HG03280 (cell line): Measurements from ENCODE around the gene TNFAIP2.
"Not testable (repeated sequence)": the region's sequence is repeated elsewhere in the genome, so short reads cannot be mapped to it uniquely, and the experiment has no call there.

Source experiments
- ATAC-seq: cut with Tn5 transposase; IDR thresholded peaks from one replicate; pipeline ENCODE4 v1.9.1; 2021; ENCODE audit warnings: mild to moderate bottlenecking, moderate library complexity; ENCODE audit not compliant: unreplicated experiment

Gene TNFAIP2

DNA sequence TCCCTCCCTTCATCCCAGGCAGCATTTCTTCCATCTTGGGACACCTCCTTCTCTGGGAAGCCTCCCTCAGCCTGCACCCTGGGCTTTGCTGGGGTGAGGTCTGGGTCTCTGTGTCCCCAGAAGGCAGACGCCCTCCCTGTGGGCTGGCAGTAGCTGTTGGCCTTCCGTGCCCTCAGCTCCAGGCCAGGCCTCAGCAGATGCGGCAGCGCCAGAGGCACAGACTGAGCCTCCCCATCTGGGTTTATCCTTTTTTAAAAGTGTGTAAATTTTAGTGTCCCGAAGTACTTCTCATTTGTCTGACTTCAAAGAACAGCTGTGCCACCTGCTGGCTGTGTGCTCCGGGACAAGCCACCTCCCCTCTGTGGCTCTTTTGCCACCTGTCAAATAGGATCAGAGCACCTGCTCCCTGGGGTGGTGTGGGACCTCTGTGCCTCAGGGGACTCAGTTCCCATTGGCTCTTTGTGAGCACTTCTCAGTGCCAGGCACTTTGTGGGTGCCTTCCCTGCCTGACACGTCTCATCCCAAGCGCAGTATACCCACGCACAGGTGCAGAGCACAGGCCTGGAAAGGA, 17.6 kb upstream of the TNFAIP2 start:
- no peak for ATAC-seq

DNA sequence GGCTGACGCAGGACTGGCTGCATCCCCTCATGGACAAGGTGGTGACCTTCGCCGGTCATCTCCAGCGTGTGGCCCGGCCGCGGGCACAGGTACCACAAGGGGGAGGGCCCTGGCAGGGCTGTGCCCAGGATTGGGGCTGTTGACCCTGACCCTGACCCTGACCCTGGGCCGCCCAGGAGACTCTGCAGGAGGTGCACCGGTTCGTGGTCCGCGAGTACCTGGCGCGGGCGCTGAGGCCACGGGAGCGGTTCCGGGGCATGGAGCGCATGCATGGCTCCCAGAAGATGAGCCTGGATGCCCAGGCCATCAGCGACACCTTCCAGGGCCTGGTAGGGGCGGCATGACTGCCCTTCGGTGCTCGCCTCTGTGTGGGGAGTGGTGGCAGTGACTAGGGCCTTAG, 15.8 kb upstream of the TNFAIP2 start:
- no peak for ATAC-seq

DNA sequence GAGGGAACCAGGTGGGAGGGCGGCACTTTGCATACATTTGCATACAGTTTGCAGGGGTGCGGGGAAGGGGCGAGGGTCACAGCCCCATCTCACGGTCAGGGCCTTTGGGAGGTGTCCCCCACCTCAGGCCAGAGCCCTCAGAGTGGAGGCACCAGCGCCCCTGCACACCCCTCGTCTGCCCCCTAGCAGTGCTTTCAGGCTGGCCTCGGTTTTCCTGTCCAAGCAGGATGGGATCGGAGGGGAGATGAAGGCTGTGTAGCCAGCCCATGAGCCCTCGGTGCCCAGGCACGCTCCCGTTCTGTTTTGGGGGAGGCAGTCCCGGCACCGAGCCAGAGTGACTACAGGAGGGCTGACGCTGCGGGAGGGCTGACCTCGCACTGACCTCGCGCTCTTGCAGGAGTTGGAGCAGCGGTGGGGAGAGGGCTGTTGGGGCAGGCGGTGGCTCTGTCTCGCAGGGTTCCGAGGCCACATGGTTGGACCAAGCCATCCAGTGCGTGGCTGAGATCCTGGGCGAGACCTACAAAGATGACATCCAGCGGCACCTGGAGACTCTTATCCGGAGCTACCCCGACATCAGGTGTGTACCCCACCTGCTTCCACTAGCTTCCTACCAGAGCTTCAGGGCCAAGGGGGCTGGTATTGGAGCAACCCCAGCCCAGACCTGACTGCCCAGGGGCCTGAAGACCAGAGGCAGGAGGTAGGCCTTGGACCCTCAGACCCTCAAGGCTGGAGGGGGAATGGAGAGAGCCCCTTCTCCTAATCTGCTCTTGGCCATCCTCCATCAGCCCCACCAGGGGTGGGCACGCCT, 15.1 kb upstream of the TNFAIP2 start:
- no peak for ATAC-seq

DNA sequence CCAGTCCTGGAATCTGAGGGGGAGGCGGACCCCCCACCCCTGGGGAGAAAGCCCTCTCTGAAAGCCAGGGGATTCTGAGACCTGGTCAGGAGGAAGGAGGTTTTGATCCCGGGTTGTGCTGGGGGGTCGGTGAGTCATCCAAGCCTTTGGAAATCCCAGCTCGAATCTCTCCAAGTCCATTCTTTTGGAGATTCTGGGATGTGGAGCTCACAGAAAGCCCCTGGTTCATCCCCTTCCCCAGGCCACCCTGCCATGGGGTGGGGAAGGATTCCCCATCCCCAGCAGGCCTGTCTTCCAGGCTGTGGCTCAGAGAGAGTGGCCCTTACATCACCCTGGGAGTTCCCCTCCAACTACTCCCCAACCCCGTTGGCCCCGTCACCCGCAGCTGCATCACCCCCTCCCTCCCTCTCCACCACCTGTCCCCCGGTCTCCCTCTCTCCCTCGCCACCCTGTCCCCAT, 14.5 kb upstream of the TNFAIP2 start:
- ATAC-seq: no peak

DNA sequence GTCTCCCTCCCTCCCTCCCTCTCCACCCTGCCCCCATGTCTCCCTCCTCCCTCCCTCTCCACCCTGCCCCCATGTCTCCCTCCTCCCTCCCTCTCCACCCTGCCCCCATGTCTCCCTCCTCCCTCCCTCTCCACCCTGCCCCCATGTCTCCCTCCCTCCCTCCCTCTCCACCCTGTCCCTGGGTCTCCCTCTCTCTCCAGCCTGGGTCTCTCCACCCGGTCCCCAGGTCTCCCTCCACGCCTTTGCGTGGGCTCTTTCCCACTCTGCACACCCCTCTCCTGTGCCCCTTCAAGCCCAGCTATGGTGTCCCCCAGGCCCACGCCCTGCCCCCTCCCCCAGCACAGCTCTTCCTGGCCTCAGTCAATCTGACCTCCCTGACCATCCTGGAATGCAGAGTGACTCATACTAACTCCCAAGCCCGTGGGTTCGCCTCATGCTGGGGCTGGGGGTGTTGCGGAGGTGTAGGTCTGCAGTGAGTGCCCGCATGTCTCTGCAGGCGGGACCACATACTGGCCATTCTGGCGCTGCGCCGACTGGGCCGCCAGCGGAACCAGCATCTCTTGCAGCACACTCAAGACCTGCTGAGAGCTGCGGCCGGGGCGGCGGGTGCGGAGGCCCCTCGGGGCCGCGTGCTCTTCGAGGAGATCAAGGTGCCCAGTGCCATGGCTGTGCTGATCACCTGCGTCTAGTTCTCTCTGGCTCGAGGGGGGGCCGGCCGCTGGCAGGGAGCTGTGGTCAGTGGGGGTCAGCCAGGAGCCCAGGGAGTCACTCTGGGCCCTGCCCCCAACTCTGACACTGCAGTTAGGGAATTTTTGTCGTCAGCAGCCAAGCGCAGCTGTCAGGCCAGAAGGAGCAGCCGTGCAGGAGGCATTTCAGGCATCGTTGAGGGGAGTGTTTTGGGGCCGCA, 13.5 kb upstream of the TNFAIP2 start:
- no peak for ATAC-seq

DNA sequence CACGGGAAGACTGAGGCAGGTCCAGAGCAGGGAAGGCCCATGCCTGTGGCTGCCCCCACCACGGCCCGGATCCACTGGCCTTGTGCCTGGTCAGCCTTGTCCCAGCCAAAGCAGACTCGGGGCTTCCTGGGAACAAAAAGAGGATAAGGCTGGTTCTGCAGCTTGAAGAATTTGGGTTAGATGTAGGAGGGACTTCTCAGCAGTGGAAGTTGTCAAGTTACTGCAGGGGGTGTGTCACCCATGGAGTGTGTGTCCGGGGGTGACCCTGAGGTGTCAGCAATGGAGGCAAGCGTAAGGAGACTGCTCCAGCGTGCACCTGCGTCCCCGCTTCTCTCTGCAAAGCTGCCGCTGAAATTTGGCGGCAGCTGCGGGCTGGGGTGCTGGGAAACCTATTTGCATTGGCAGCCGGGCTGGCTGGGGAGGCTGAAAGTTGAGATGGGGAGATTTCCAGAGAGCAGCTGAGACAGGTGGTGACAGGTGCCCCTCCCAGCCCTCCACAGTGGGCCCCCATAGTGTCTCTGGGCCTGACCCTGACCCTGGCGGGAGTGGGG, 12.5 kb upstream of the TNFAIP2 start:
- ATAC-seq: no peak

DNA sequence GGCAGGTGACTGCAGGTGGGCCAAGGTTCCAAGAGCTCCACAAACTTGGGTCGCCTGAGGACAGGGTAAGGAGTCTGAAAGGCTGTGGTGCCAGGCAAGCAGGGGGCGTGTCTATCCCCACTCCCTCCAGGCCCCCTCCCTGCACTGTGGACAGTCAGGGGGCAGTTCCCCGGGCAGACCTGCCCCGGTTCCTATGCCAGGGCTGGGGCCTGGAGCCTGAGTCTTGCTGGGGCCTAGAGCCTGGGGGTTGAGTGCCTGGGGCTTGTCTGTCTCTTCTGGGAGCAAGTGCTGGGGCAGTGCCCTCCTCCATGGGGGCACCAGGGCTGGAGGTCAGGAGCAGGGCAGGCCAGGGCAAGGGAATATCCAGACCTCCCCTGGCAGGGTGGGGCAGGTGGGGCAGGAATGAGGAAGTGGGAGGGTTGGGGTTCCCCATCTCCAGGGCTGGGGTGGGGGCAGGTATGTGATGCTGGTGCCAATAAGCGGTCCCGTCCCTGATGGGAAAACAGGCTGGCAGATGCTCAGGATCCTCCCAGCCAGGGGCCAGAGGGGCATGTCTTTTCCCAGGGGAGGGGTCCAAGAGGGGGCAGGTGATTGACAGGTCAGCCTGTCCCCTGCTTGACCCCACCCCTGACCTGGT, 11.9 kb upstream of the TNFAIP2 start:
- no peak for ATAC-seq

DNA sequence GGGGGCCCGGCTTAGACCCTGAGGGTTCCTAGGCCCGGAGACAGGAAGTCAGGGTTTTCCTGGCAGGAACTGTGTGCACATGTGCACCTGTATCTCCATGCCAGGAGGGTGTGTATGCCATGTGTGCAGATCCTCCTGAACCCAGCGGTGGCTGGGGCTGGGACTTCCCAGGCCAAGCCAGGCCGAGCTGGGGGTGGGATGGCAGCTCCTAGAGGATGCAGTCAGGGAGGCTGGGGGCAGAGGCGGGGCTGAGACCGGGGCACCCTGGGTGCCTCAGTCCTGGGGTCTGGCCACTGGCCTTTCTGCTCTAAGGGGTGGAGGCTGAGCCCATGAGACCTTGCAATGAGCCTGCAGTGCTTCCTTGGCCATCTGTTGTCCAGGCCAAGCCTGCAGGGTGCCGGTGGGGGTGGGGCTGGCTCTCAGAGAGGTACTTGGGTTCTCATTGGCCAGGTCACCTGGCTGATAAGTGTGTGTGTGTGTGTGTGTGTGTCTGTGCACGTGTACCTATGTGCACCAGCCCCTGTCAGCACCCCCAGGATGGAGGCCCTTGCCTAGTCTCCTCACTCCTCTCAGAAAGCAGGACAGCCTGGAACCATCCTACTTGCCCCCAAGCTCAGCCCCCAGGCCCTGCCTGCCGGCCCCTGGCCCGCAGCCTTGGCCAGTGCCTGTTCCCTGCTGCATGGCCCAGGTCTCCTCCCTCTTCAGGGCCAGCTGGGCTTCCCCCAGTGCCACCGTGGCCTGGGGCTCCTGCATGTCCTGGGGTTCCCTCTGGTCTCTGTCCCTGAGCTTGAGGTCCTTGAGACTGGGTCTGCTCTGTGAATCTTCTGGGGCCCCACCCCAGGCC, 10.6 kb upstream of the TNFAIP2 start:
- ATAC-seq: no peak

DNA sequence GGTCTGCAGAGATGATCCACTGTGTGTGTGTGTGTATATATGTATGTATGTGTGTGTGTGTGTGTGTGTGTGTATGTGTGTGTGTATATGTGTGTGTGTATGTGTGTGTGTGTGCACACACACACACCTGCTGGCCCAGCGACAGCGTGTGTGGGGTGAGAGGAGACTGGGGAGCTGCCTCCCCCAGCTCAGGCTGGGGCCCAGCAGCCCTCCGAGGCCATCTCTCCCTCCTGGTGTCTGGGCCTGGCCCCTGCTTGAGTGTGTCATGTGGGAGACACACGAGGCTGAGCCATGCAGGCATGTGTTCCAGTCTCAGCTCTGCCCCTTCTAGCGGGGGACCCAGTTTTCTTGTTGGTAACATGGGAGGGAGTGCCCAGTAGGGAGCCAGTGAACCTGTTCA, 10.0 kb upstream of the TNFAIP2 start:
- ATAC-seq: no peak

DNA sequence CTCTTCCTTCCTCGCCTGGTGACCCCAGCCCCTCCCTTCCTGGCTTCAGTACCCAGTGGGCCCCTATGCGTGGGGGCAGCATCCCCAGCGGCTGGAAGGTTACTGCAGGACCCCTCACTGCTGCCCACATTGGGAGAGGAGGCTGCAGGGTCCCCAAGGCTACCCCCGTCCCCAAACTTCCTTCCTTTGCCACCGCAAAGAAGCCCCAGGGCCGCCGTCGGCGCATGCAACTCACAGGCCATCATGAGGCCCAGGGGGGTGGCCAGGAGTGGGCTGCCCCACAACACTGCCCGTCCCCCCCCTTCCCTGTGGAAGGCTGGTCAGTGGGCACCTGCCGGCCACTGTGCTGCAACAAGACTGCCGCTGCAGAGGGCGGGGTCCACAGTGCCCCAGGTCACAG, 9.5 kb upstream of the TNFAIP2 start:
- ATAC-seq: no peak

DNA sequence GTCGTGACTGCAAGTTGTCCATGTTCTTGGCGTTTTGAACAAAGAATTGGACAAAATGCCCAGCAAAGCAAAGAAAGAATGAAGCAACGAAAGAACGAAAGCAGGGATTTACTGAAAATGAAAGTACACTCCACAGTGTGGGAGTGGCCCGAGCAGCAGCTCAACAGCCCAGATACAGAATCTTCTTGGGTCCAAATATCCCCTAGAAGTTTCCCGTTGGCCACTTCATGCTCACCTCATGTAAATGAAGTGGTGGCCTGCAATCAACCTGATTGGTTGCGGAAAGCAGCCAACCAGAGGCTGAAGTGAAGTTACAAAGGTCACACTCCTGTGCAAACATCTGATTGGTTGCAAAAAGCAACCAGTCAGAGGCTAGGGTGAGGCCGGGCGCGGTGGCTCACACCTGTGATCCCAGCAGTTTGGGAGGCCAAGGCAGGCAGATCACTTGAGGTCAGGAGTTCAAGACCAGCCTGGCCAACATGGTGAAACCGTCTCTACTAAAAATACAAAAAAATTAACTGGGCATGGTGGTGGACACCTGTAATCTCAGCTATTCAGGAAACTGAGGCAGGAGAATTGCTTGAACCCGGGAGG, 8.1 kb upstream of the TNFAIP2 start:
- ATAC-seq: not testable (repeated sequence)

DNA sequence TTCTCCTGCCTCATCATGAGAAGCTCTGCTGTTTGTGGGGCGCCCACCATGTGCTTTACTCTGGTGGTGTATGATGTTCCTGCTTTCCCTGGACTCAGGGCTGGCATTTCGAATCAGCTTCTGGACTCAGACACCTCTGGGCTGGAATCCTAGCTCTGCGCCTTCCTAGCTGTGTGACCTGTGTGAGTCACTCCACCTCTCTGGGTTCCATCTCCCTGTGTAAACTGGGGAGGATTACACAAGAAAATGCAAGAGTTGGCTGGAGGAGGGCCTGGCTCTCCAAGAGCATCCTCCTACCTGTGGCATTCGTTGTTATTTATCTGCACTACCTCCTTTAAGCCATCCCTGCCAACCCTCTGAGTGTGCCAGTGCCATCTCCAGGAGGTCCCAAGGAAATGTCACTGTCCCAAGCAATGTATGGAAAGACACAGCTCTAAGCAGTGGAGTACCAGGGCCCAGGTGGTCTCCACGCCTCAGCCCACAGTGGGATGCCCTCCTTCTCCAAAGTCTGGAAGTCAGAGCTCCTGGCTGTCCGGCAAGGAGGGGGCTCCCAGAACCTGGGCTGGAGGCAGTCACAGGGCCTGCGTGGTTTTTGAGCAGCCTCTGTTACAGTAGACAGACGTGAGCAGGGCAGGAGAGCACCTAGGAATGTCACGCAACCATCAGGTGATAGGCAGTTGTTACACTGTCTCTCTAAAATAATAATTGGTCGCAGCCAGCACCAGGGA, 7.3 kb upstream of the TNFAIP2 start:
- no peak for ATAC-seq

DNA sequence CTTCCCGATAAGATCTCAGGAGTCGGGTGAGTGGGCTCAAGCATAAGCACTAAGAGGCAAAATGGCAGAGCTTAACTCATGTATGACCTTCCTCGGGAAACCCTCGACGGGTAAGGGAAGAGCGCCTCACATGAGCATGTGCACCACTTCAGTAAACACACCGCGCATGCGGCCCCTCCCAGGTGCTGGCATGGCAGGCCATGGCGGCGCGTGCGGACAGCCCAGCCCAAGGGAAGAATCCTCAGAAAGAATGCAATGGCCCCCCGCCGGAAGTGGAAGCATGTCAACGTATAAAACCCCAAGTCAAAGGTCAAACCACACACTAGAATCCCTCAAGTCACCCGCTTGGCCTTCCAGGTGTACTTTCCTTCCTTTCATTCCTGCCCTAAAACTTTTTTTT, 6.6 kb upstream of the TNFAIP2 start:
- no peak for ATAC-seq

DNA sequence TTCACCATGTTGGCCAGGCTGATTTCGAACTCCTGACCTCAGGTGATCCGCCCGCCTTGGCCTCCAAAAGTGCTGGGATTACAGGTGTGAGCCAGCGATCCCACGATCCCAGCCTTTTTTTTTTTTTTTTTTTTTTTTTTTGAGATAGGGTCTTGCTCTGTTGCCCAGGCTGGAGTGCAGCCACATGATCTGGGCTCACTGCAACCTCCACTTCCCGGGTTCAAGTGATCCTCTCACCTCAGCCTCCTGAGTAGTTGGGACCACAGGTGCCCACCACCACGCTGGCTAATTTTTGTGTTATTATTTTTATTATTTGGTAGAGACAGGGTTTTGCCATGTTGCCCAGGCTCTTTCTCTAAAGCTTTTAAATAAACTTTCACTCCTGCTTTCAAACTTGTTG, 5.8 kb upstream of the TNFAIP2 start:
- ATAC-seq: not testable (repeated sequence)

DNA sequence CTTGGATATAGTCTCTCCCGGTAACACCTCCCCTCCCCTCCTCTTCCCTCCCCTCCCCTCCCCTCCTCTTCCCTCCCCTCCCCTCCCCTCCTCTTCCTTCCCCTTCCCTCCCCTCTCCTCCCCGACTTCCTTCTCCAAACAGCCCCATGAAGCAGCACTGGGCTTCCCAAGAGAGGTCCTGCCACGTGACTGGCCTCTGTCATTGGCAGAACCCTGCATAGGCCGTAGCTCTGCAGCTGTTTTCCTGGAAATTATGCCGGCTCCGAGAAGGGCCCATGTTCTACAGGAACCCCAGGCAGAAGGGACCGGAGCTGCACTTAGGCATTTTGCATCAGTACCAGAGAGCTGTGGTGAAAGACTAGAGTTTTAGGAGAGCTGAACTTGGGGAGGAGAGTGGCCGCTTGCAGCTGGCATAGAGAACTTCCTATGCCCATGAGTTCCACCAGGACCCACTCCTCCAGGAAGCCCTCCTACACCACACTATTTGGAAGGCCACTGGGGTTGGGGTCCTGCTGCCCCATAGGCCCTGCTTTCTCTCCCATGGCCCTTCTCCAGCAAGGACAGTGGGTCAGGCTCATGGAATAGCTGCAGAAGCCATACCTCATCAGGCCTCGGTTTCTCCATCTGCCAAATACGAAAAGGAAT, 5.1 kb upstream of the TNFAIP2 start:
- no peak for ATAC-seq

DNA sequence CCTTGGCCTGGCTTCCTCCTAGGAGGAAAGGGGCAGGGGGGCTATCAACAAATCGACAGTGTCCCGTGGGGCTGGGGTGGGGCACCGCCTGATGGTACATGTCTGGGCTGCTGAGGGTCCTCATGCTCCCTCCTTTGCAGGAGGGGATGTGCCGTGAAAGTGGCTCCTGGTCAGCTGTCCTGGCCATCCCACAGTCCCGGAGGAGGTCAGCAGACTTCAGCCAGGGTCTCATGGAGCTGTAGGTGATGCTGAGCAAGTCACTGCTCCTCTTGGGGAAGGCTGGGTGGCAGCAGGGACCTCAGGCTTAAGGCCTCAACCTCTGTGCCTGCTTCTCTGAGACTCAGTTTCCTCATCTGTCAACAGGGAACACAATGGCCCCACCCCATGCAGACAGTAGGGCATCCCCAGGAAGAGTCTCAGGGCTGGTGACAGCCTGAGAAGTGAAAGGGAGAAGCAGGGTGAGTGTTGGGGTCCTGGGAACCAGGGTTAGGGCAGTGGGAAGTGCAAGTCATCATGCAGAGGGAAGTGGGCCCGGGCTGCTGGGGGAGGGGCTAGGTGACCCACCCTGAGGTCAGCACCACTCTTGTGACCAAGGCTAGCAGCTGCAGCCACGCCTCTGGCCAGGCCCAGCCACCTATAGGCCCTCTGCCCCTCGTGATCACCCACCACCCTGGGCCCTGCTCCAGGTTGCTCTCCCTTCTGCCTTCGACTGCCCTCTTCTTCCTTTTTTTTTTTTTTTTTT, 4.4 kb upstream of the TNFAIP2 start:
- ATAC-seq: no peak

DNA sequence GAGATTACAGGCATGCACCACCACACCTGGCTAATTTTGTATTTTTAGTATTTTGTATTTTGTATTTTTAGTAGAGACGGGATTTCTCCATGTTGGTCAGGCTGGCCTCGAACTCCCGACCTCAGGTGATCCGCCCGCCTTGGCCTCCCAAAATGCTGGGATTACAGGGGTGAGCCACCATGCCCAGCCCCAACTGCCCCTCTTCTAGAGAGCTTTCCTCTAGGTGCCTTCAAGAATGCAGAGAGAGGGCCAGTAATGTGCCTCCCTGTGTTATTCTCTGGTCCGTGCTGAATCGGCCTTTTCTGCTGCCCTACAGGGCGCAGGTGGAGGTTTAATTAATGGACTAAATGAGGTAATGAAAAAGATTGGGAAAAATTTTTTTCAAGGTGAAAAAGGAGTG, 3.7 kb upstream of the TNFAIP2 start:
- not testable (repeated sequence) for ATAC-seq
